ENCODE results near the gene KIRREL1.
A peak's percentile ranks its signal among the peaks of the same experiment; 100 is the strongest.

The KIRREL1 gene

GRCh38 chr1:157965584-157965983 lies 27.9 kb upstream of the KIRREL1 start:
- Histone ChIP-seq H3K36me3 (ENCODE audit: insufficient read depth, insufficient read length, low read length) (no peaks in the 10 kb centered on the region), H3K27me3 (ENCODE audit: insufficient read depth, insufficient read length) (peaks cover 3% of the 10 kb centered on the region), H3K9ac (ENCODE audit: insufficient read length, low read depth) (peak overlapping the region; percentile 12), H3K4me1 (ENCODE audit: insufficient read depth, insufficient read length) (no peaks in the 10 kb centered on the region), H3K9me3 (ENCODE audit: insufficient read depth, low read length) (peaks cover 13% of the 10 kb centered on the region), H3K4me3 (ENCODE audit: insufficient read length, low read depth) (no peak overlapping the region)
- TF ChIP-seq ZNF274 (IDR thresholded peaks at IDR 0.05; ENCODE audit: low read depth, low read length) = no peak
- DNase-seq (ENCODE audit: low read depth, low spot score) = no peak

DNA sequence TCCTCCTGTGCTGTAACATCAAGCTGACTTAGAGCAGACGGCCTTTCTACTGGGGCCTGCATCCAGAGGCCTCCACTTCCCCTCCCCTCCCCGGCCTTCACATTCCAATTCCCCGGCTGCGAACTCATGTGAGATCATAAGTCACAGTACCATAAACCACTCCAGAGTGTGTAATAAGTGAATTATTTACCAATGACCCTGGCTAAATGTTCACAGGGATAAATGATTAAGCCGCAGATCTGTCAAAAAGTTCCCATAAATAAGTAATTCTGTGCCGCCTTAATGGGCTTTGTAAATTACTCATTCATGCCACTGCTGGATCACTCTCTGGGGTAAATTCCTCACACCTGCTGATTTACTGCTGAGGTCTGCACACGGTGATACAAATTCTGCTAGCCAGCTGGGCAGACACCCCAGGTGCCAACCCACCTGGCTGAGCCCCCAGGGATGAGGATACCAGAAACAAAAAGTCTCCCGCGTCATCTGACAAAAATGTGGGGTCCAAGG lies 27.4 kb upstream of the KIRREL1 start:
- Histone ChIP-seq H3K4me1 (ENCODE audit: insufficient read depth, insufficient read length) (no peaks in the 10 kb centered on the region), H3K27me3 (ENCODE audit: insufficient read depth, insufficient read length) (peaks cover 3% of the 10 kb centered on the region), H3K9me3 (ENCODE audit: insufficient read depth, low read length) (peaks cover 18% of the 10 kb centered on the region), H3K9ac (ENCODE audit: insufficient read length, low read depth) (peak overlapping the region; percentile 12), H3K36me3 (ENCODE audit: insufficient read depth, insufficient read length, low read length) (no peaks in the 10 kb centered on the region), H3K4me3 (ENCODE audit: insufficient read length, low read depth) (no peak overlapping the region)
- TF ChIP-seq YY1 (IDR thresholded peaks at IDR 0.05; ENCODE audit: insufficient read depth, insufficient read length) = no peak
- no peak for TF ChIP-seq ZNF274 (IDR thresholded peaks at IDR 0.05; ENCODE audit: low read depth, low read length)
- no peak for TF ChIP-seq SUZ12 (IDR thresholded peaks at IDR 0.05; ENCODE audit: extremely low read depth, insufficient read depth, insufficient read length)
- DNase-seq (ENCODE audit: low read depth, low spot score) = no peak

DNA sequence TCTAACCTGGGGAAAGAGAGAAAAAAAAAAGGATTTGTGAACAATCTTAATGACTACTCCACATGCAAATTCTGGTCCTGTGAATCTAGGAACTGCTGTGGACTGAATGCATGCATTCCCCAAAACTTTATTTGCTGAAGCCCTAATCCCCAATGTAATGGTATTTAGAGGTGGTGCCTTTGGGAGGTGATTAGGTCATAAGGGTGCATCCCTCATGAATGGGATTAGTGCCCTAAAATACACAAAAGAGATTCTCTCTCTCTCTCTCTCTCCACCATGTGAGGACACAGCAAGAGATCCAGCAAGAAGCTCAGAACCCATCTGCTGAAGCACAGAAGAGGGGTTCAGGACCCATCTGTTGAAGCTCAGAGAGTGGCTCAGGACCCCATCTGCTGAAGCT lies 26.2 kb upstream of the KIRREL1 start:
- no peaks in the 10 kb centered on the region for H3K36me3 ChIP-seq (ENCODE audit: insufficient read depth, insufficient read length, low read length)
- DNase-seq (ENCODE audit: low read depth, low spot score) = no peak
- H3K4me1 ChIP-seq (ENCODE audit: insufficient read depth, insufficient read length) = no peaks in the 10 kb centered on the region
- peaks cover 29% of the 10 kb centered on the region for H3K9me3 ChIP-seq (ENCODE audit: insufficient read depth, low read length)
- H3K27me3 ChIP-seq (ENCODE audit: insufficient read depth, insufficient read length) = peaks cover 3% of the 10 kb centered on the region
- no peak overlapping the region for H3K4me3 ChIP-seq (ENCODE audit: insufficient read length, low read depth)
- no peak for TF ChIP-seq SUZ12 (IDR thresholded peaks at IDR 0.05; ENCODE audit: extremely low read depth, insufficient read depth, insufficient read length)
- TF ChIP-seq ZNF274 (IDR thresholded peaks at IDR 0.05; ENCODE audit: low read depth, low read length) = no peak
- no peak for TF ChIP-seq YY1 (IDR thresholded peaks at IDR 0.05; ENCODE audit: insufficient read depth, insufficient read length)
- H3K9ac ChIP-seq (ENCODE audit: insufficient read length, low read depth) = no peak overlapping the region

DNA sequence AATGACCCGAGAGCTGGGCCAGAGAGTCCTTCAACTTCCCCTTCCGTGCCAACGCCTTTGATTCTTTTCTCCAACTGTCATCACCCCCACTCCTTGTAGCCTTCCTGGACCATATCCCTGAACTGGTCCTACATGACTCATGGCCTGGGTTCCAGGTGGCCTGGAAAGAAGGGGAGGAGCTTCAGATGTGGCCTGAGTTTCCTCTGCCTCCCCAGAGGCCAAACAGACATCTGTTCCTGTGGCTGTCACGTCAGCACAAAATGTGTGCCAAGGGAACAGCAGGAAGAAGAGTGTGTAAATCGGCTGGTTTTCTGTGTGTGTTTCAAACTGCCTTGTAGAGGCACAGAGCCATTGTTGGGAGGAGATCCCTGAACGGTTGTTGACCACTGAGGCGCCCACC lies 24.9 kb upstream of the KIRREL1 start:
- Histone ChIP-seq H3K27me3 (ENCODE audit: insufficient read depth, insufficient read length) (peaks cover 3% of the 10 kb centered on the region), H3K4me3 (ENCODE audit: insufficient read length, low read depth) (no peak overlapping the region), H3K9ac (ENCODE audit: insufficient read length, low read depth) (no peak overlapping the region), H3K9me3 (ENCODE audit: insufficient read depth, low read length) (peaks cover 42% of the 10 kb centered on the region), H3K36me3 (ENCODE audit: insufficient read depth, insufficient read length, low read length) (no peaks in the 10 kb centered on the region), H3K4me1 (ENCODE audit: insufficient read depth, insufficient read length) (no peaks in the 10 kb centered on the region)
- TF ChIP-seq SUZ12 (IDR thresholded peaks at IDR 0.05; ENCODE audit: extremely low read depth, insufficient read depth, insufficient read length) (no peak), ZNF274 (IDR thresholded peaks at IDR 0.05; ENCODE audit: low read depth, low read length) (no peak), YY1 (IDR thresholded peaks at IDR 0.05; ENCODE audit: insufficient read depth, insufficient read length) (no peak)
- no peak for DNase-seq (ENCODE audit: low read depth, low spot score)

- Histone ChIP-seq H3K9me3 (ENCODE audit: insufficient read depth, low read length) (peaks cover 47% of the 10 kb centered on the region), H3K36me3 (ENCODE audit: insufficient read depth, insufficient read length, low read length) (no peaks in the 10 kb centered on the region), H3K4me3 (ENCODE audit: insufficient read length, low read depth) (no peak overlapping the region), H3K4me1 (ENCODE audit: insufficient read depth, insufficient read length) (no peaks in the 10 kb centered on the region), H3K9ac (ENCODE audit: insufficient read length, low read depth) (no peak overlapping the region), H3K27me3 (ENCODE audit: insufficient read depth, insufficient read length) (peaks cover 3% of the 10 kb centered on the region)
- TF ChIP-seq ZNF274 (IDR thresholded peaks at IDR 0.05; ENCODE audit: low read depth, low read length) = no peak
- no peak for TF ChIP-seq YY1 (IDR thresholded peaks at IDR 0.05; ENCODE audit: insufficient read depth, insufficient read length)
- TF ChIP-seq SUZ12 (IDR thresholded peaks at IDR 0.05; ENCODE audit: extremely low read depth, insufficient read depth, insufficient read length) = no peak
- DNase-seq (ENCODE audit: low read depth, low spot score) = no peak
These were observed 24.5 kb upstream of the KIRREL1 start for GRCh38 chr1:157968946-157969345.

- no peaks in the 10 kb centered on the region for H3K4me1 ChIP-seq (ENCODE audit: insufficient read depth, insufficient read length)
- H3K36me3 ChIP-seq (ENCODE audit: insufficient read depth, insufficient read length, low read length) = no peaks in the 10 kb centered on the region
- peak; percentile 78 for DNase-seq (ENCODE audit: low read depth, low spot score)
- H3K9ac ChIP-seq (ENCODE audit: insufficient read length, low read depth) = no peak overlapping the region
- no peak for TF ChIP-seq SUZ12 (IDR thresholded peaks at IDR 0.05; ENCODE audit: extremely low read depth, insufficient read depth, insufficient read length)
- no peak for TF ChIP-seq ZNF274 (IDR thresholded peaks at IDR 0.05; ENCODE audit: low read depth, low read length)
- TF ChIP-seq YY1 (IDR thresholded peaks at IDR 0.05; ENCODE audit: insufficient read depth, insufficient read length) = no peak
- H3K4me3 ChIP-seq (ENCODE audit: insufficient read length, low read depth) = no peak overlapping the region
- peaks cover 48% of the 10 kb centered on the region for H3K9me3 ChIP-seq (ENCODE audit: insufficient read depth, low read length)
- H3K27me3 ChIP-seq (ENCODE audit: insufficient read depth, insufficient read length) = no peaks in the 10 kb centered on the region
These were observed 23.6 kb upstream of the KIRREL1 start for GRCh38 chr1:157969697-157970485.

- TF ChIP-seq SUZ12 (IDR thresholded peaks at IDR 0.05; ENCODE audit: extremely low read depth, insufficient read depth, insufficient read length) = no peak
- TF ChIP-seq ZNF274 (IDR thresholded peaks at IDR 0.05; ENCODE audit: low read depth, low read length) = no peak
- TF ChIP-seq YY1 (IDR thresholded peaks at IDR 0.05; ENCODE audit: insufficient read depth, insufficient read length) = no peak
- Histone ChIP-seq H3K9ac (ENCODE audit: insufficient read length, low read depth) (no peak overlapping the region), H3K4me3 (ENCODE audit: insufficient read length, low read depth) (no peak overlapping the region), H3K9me3 (ENCODE audit: insufficient read depth, low read length) (peaks cover 55% of the 10 kb centered on the region), H3K4me1 (ENCODE audit: insufficient read depth, insufficient read length) (no peaks in the 10 kb centered on the region), H3K36me3 (ENCODE audit: insufficient read depth, insufficient read length, low read length) (no peaks in the 10 kb centered on the region), H3K27me3 (ENCODE audit: insufficient read depth, insufficient read length) (no peaks in the 10 kb centered on the region)
- DNase-seq (ENCODE audit: low read depth, low spot score) = peak; percentile 72
These were observed 21.7 kb upstream of the KIRREL1 start for GRCh38 chr1:157971769-157972168.

All from NT2/D1 (cell line).